Measurements from ENCODE around the gene METTL16.
"Not testable (repeated sequence)": the region's sequence is repeated elsewhere in the genome, so short reads cannot be mapped to it uniquely, and the experiment has no call there.

- not testable (repeated sequence) for TF ChIP-seq CTCF (conservative IDR thresholded peaks at IDR 0.05); ZFX (IDR thresholded peaks at IDR 0.05)
Measured at GRCh38 chr17:2489286-2489685, 22.4 kb downstream of the METTL16 start.

Data from C4-2B (cell line).